HEK293T (cell line): ENCODE results near the gene CNTN6.

Source experiments
- CTCF ChIA-PET: fragments of 350-600 bp; formaldehyde crosslinking; extraction: SDS; loops from one replicate; lab custom pipeline; 2021; ENCODE audit warnings: antibody characterized with exemption, inconsistent platforms; lab: Yijun Ruan, JAX
- POLR2A ChIA-PET: fragments of 350-600 bp; formaldehyde crosslinking; extraction: SDS; loops from one replicate; lab custom pipeline; 2020; ENCODE audit warnings: antibody characterized with exemption, inconsistent platforms; lab: Yijun Ruan, JAX
- DNase-seq: peaks from one replicate; pipeline ENCODE4 v3.0.0; 2012; ENCODE audit warnings: mixed read lengths; ENCODE audit errors: extremely low spot score
- ARNT ChIP-seq: fragments of 450-650 bp; IDR thresholded peaks from 2 replicates; pipeline ENCODE4 v1.6.1; 2017; ENCODE audit warnings: mild to moderate bottlenecking
- BHLHE40 ChIP-seq: fragments of 450-650 bp; IDR thresholded peaks from 2 replicates; pipeline ENCODE4 v1.6.1; 2016; ENCODE audit warnings: mild to moderate bottlenecking, moderate library complexity, borderline replicate concordance
- CTBP1 ChIP-seq: fragments of 450-650 bp; IDR thresholded peaks from 2 replicates; pipeline ENCODE4 v1.6.1; 2016; ENCODE audit warnings: borderline replicate concordance
- ELF4 ChIP-seq: fragments of 450-650 bp; IDR thresholded peaks from 2 replicates; pipeline ENCODE4 v1.6.1; 2017; ENCODE audit warnings: antibody characterized with exemption
- FOXA1 ChIP-seq: fragments of 450-650 bp; IDR thresholded peaks from 2 replicates; pipeline ENCODE4 v1.6.1; 2016; ENCODE audit warnings: mild to moderate bottlenecking
- FOXK2 ChIP-seq: fragments of 450-650 bp; IDR thresholded peaks from 2 replicates; pipeline ENCODE4 v1.6.1; 2016; ENCODE audit warnings: mild to moderate bottlenecking
- FOXM1 ChIP-seq: fragments of 450-650 bp; IDR thresholded peaks from 2 replicates; pipeline ENCODE4 v1.6.1; 2017; ENCODE audit warnings: mild to moderate bottlenecking, borderline replicate concordance
- HDGF ChIP-seq: fragments of 450-650 bp; IDR thresholded peaks from 2 replicates; pipeline ENCODE4 v1.6.1; 2017; ENCODE audit warnings: antibody characterized with exemption, borderline replicate concordance
- L3MBTL2 ChIP-seq: fragments of 450-650 bp; conservative IDR thresholded peaks from 2 replicates; pipeline ENCODE4 v1.6.1; 2016; ENCODE audit warnings: mild to moderate bottlenecking
- LEF1 ChIP-seq: fragments of 450-650 bp; IDR thresholded peaks from 2 replicates; pipeline ENCODE4 v1.6.1; 2017; ENCODE audit warnings: mild to moderate bottlenecking, borderline replicate concordance
- NFRKB ChIP-seq: fragments of 450-650 bp; IDR thresholded peaks from 2 replicates; pipeline ENCODE4 v1.6.1; 2016; ENCODE audit warnings: mild to moderate bottlenecking, moderate library complexity
- PKNOX1 ChIP-seq: fragments of 450-650 bp; IDR thresholded peaks from 2 replicates; pipeline ENCODE4 v1.6.1; 2016
- SP1 ChIP-seq: fragments of 450-650 bp; IDR thresholded peaks from 2 replicates; pipeline ENCODE4 v1.6.1; 2017
- SUZ12 ChIP-seq: fragments of 450-650 bp; IDR thresholded peaks from 2 replicates; pipeline ENCODE4 v1.6.1; 2016; ENCODE audit warnings: mild to moderate bottlenecking
- TARDBP ChIP-seq: fragments of 450-650 bp; IDR thresholded peaks from 2 replicates; pipeline ENCODE4 v1.6.1; 2016
- ZNF384 ChIP-seq: fragments of 450-650 bp; IDR thresholded peaks from 2 replicates; pipeline ENCODE4 v1.6.1; 2016

CNTN6 gene

GRCh38 chr3:1092771-1093170 is at the start of gene CNTN6:
TSS of gene CNTN6 (plus strand) at chr3:1093024. CDS start at chr3:1148009, 54,985 bp downstream.
- DNase-seq = no peak
- ChIA-PET CTCF (no interaction called here), POLR2A (no interaction called here)

GRCh38 chr3:1048558-1048957 is 44.3 kb upstream of the CNTN6 start:
- TF ChIP-seq LEF1 (no peak), L3MBTL2 (no peak), FOXK2 (no peak), PKNOX1 (no peak), TARDBP (no peak), FOXA1 (no peak)
- DNase-seq = no peak
- CTCF ChIA-PET = no interaction called here
- POLR2A ChIA-PET = no interaction called here

More at GRCh38 chr3:1092771-1093170, at the start of gene CNTN6:
- TF ChIP-seq PKNOX1 (no peak), ELF4 (no peak), ARNT (no peak), TARDBP (no peak), L3MBTL2 (no peak), FOXK2 (no peak), NFRKB (no peak), CTBP1 (no peak), HDGF (no peak), ZNF384 (no peak), BHLHE40 (no peak), SP1 (no peak), FOXM1 (no peak)

GRCh38 chr3:1055870-1056269 is 37.0 kb upstream of the CNTN6 start:
- no peak for DNase-seq
- ChIA-PET POLR2A (no interaction called here), CTCF (no interaction called here)
- TF ChIP-seq SUZ12 (no peak), NFRKB (no peak), LEF1 (no peak), SP1 (no peak), BHLHE40 (no peak), TARDBP (no peak), FOXA1 (no peak), HDGF (no peak)

- ChIA-PET CTCF (no interaction called here), POLR2A (no interaction called here)
- DNase-seq = no peak
- no peak for TF ChIP-seq ZNF384
- TF ChIP-seq ELF4 = no peak
Observed at GRCh38 chr3:1056744-1057143, 36.1 kb upstream of the CNTN6 start.

GRCh38 chr3:1057436-1057835 is 35.4 kb upstream of the CNTN6 start:
- ChIA-PET CTCF (no interaction called here), POLR2A (no interaction called here)
- TF ChIP-seq BHLHE40 (no peak), FOXK2 (no peak), SP1 (no peak), ARNT (no peak), FOXM1 (no peak), FOXA1 (no peak), HDGF (no peak)
- no peak for DNase-seq

- no peak for DNase-seq
- TF ChIP-seq ZNF384 (no peak), ELF4 (no peak), SUZ12 (no peak), PKNOX1 (no peak), L3MBTL2 (no peak), SP1 (no peak), CTBP1 (no peak), LEF1 (no peak), FOXK2 (no peak), FOXM1 (no peak), BHLHE40 (no peak), ARNT (no peak), TARDBP (no peak), NFRKB (no peak), HDGF (no peak)
- POLR2A ChIA-PET = no interaction called here
- CTCF ChIA-PET = no interaction called here
Observed at GRCh38 chr3:1068985-1069384, 23.8 kb upstream of the CNTN6 start.

- DNase-seq = no peak
- CTCF ChIA-PET = no interaction called here
- POLR2A ChIA-PET = no interaction called here
- TF ChIP-seq ELF4 (no peak), BHLHE40 (no peak), L3MBTL2 (no peak), FOXK2 (no peak), FOXA1 (no peak), ZNF384 (no peak), FOXM1 (no peak), ARNT (no peak), SUZ12 (no peak), SP1 (no peak), LEF1 (no peak), CTBP1 (no peak), NFRKB (no peak), HDGF (no peak), PKNOX1 (no peak), TARDBP (no peak)
Observed at GRCh38 chr3:1072041-1072440, 20.8 kb upstream of the CNTN6 start.
